IMR-90 (cell line): ENCODE measurements around the gene TNFRSF14. TPM values are rescaled to one million over a fixed set of nuclear protein-coding genes. Genes with fewer than 3 reads are reported as not detected.

Experiments
- ATAC-seq: fragments of 200-7000 bp; cut with Tn5 transposase; 2 replicates; pipeline ENCODE4 v1.9.1; 2020; ENCODE audit warnings: low read depth, mild to moderate bottlenecking, moderate library complexity
- BruUV-seq: library from RNA; stranded (reverse); fragments of 400-500 nt; replicated peaks from 2 replicates; lab custom pipeline; 2021; lab: Mats Ljungman, UMichigan
- CTCF ChIA-PET: fragments of 300-600 bp; formaldehyde crosslinking; extraction: SDS; loops from one replicate; lab custom pipeline; 2021; ENCODE audit warnings: antibody characterized with exemption; lab: Yijun Ruan, JAX
- POLR2A ChIA-PET: fragments of 300-600 bp; sonication (Branson Sonifier 250); formaldehyde crosslinking; loops from one replicate; lab custom pipeline; 2022; ENCODE audit warnings: antibody characterized with exemption; ENCODE audit not compliant: unreplicated experiment; lab: Charles Lee
- DNase-seq: peaks from one replicate; pipeline ENCODE4 v3.0.0; 2013
- H2AFZ ChIP-seq: replicated peaks from 2 replicates; pipeline ENCODE3; 2013; ENCODE audit warnings: low read length, mild to moderate bottlenecking; ENCODE audit not compliant: poor library complexity
- H2AK5ac ChIP-seq: 2 replicates; pipeline ENCODE4 v1.6.1; 2013; ENCODE audit warnings: low read depth, low read length, inconsistent platforms
- H2AK9ac ChIP-seq: replicated peaks from 2 replicates; pipeline ENCODE3; 2013; ENCODE audit warnings: mild to moderate bottlenecking, low read depth, low read length, moderate library complexity; ENCODE audit not compliant: poor library complexity
- H2BK120ac ChIP-seq: 2 replicates; pipeline ENCODE4 v1.6.1; 2013; ENCODE audit warnings: low read depth, low read length, inconsistent platforms
- H2BK15ac ChIP-seq: 3 replicates; pipeline ENCODE4 v1.6.1; 2013; ENCODE audit warnings: low read depth, low read length, inconsistent platforms
- H2BK20ac ChIP-seq: 2 replicates; pipeline ENCODE4 v1.6.1; 2013; ENCODE audit warnings: low read depth, mild to moderate bottlenecking, inconsistent platforms, low read length, moderate library complexity
- H2BK5ac ChIP-seq: 2 replicates; pipeline ENCODE4 v1.6.1; 2013; ENCODE audit warnings: mild to moderate bottlenecking, low read depth, low read length, inconsistent platforms; ENCODE audit not compliant: poor library complexity, severe bottlenecking
- H3K14ac ChIP-seq: replicated peaks from 2 replicates; pipeline ENCODE4 v1.6.1; 2013; ENCODE audit warnings: low read depth, low read length, inconsistent platforms
- H3K18ac ChIP-seq: 2 replicates; pipeline ENCODE4 v1.6.1; 2013; ENCODE audit warnings: low read depth, low read length, control low read depth
- H3K23ac ChIP-seq: 2 replicates; pipeline ENCODE4 v1.6.1; 2013; ENCODE audit warnings: low read depth, low read length, inconsistent platforms
- H3K27ac ChIP-seq: 2 replicates; pipeline ENCODE4 v1.5.1; 2013; ENCODE audit warnings: mild to moderate bottlenecking, control low read depth, low read length; ENCODE audit not compliant: insufficient read depth
- H3K27me3 ChIP-seq: 2 replicates; pipeline ENCODE4 v1.6.1; 2013; ENCODE audit warnings: low read length; ENCODE audit not compliant: control insufficient read depth, insufficient read depth
- H3K36me3 ChIP-seq: 2 replicates; pipeline ENCODE4 v1.6.1; 2013; ENCODE audit warnings: low read length, mixed read lengths; ENCODE audit not compliant: control insufficient read depth, insufficient read depth
- H3K4ac ChIP-seq: 2 replicates; pipeline ENCODE4 v1.6.1; 2013; ENCODE audit warnings: low read depth, low read length, inconsistent platforms
- H3K4me1 ChIP-seq: 2 replicates; pipeline ENCODE4 v1.6.1; 2013; ENCODE audit warnings: low read length, mixed read lengths; ENCODE audit not compliant: control insufficient read depth, insufficient read depth
- H3K4me2 ChIP-seq: 2 replicates; pipeline ENCODE4 v1.6.1; 2013; ENCODE audit warnings: low read depth, mild to moderate bottlenecking, control low read depth, low read length, moderate library complexity
- H3K4me3 ChIP-seq: 2 replicates; pipeline ENCODE4 v1.5.1; 2013; ENCODE audit warnings: low read depth, mild to moderate bottlenecking, control low read depth, low read length, moderate library complexity; ENCODE audit not compliant: insufficient read depth
- H3K56ac ChIP-seq: 2 replicates; pipeline ENCODE4 v1.6.1; 2013; ENCODE audit warnings: low read length, inconsistent platforms; ENCODE audit not compliant: insufficient read depth; ENCODE audit errors: extremely low read depth
- H3K79me1 ChIP-seq, 2 experiments: 2 replicates each; pipeline ENCODE4 v1.6.1; 2013; ENCODE audit warnings: low read length in 2 of 2, inconsistent platforms in 1 of 2, low read depth in 1 of 2
- H3K9ac ChIP-seq: 2 replicates; pipeline ENCODE4 v1.6.1; 2013; ENCODE audit warnings: low read depth, low read length, control low read depth
- H3K9me1 ChIP-seq: 2 replicates; pipeline ENCODE4 v1.6.1; 2013; ENCODE audit warnings: low read length, inconsistent platforms; ENCODE audit not compliant: insufficient read depth
- H3K9me3 ChIP-seq: 2 replicates; pipeline ENCODE4 v1.6.1; 2013; ENCODE audit warnings: low read length; ENCODE audit not compliant: control insufficient read depth, insufficient read depth
- H4K20me1 ChIP-seq: 2 replicates; pipeline ENCODE4 v1.6.1; 2013; ENCODE audit warnings: low read length, inconsistent platforms; ENCODE audit not compliant: insufficient read depth
- H4K5ac ChIP-seq: 2 replicates; pipeline ENCODE4 v1.6.1; 2013; ENCODE audit warnings: mild to moderate bottlenecking, low read depth, low read length, control low read depth
- H4K8ac ChIP-seq, 2 experiments: 2 replicates each; pipeline ENCODE4 v1.6.1; 2013; ENCODE audit warnings: low read depth in 2 of 2, low read length in 2 of 2, control low read depth in 1 of 2, inconsistent platforms in 1 of 2
- H4K91ac ChIP-seq: 2 replicates; pipeline ENCODE4 v1.6.1; 2013; ENCODE audit warnings: low read depth, low read length, inconsistent platforms; ENCODE audit not compliant: insufficient read depth
- BHLHE40 ChIP-seq: fragments of 150-350 bp; IDR thresholded peaks from 2 replicates; pipeline ENCODE4 v1.6.1; 2016; ENCODE audit warnings: mild to moderate bottlenecking, low read depth, low read length
- CTCF ChIP-seq: conservative IDR thresholded peaks from 2 replicates; pipeline ENCODE4 v1.5.1; 2012; ENCODE audit warnings: mild to moderate bottlenecking, low read depth, low read length, improper control_type of control experiment
- ELK1 ChIP-seq: fragments of 150-350 bp; IDR thresholded peaks from 2 replicates; pipeline ENCODE4 v1.6.1; 2016; ENCODE audit warnings: low read depth, mild to moderate bottlenecking, low read length, moderate library complexity, borderline replicate concordance
- MAFK ChIP-seq: IDR thresholded peaks from 2 replicates; pipeline ENCODE4 v1.6.1; 2012; ENCODE audit warnings: low read depth, low read length, improper control_type of control experiment
- MXI1 ChIP-seq: IDR thresholded peaks from 2 replicates; pipeline ENCODE4 v1.6.1; 2012; ENCODE audit warnings: low read depth, mild to moderate bottlenecking, low read length, moderate library complexity, borderline replicate concordance
- NFE2L2 ChIP-seq: fragments of 150-350 bp; IDR thresholded peaks from 2 replicates; pipeline ENCODE4 v1.6.1; 2016; ENCODE audit warnings: low read depth, mild to moderate bottlenecking, low read length
- RAD21 ChIP-seq: IDR thresholded peaks from 2 replicates; pipeline ENCODE4 v1.6.1; 2012; ENCODE audit warnings: low read length, improper control_type of control experiment
- SMC3 ChIP-seq: fragments of 150-350 bp; IDR thresholded peaks from 2 replicates; pipeline ENCODE4 v1.6.1; 2016; ENCODE audit warnings: low read depth, mild to moderate bottlenecking, antibody characterized with exemption, low read length, moderate library complexity
- WGBS, 2 experiments: methylation state at CpG; one replicate each; pipeline versions ENCODE4 v1.1.5 to v1.1.7; 2013; ENCODE audit warnings: missing lambda C conversion rate in 2 of 2; ENCODE audit not compliant: insufficient read length in 1 of 2; ENCODE audit errors: extremely low coverage in 2 of 2; 5-methylcytosine and 5-hydroxymethylcytosine counted together
- dilution Hi-C: fragments of 300-500 bp; cut with HindIII; formaldehyde crosslinking; loops from one replicate; pipeline ENCODE4 v1.14.3; 2018; ENCODE audit warnings: low sequenced_read_pairs; ENCODE audit not compliant: unreplicated experiment
- in situ Hi-C: fragments of 300-500 bp; cut with MboI; formaldehyde crosslinking; loops from 3 replicates; pipeline ENCODE4 v1.14.3; 2019; ENCODE audit warnings: low sequenced_read_pairs, inconsistent platforms, mixed read lengths
- intact Hi-C: fragments of 100-400 bp; cut with micrococcal nuclease; formaldehyde crosslinking; loops from 2 replicates; pipeline ENCODE4 v1.10.0; 2022
- polyA plus RNA-seq, 3 experiments: library from polyadenylated mRNA; depleted of rRNA; stranded (reverse); fragments of >200 nt; gene quantifications; 2 replicates each; pipeline ENCODE4 v1.2.3, GENCODE V29; 2012; ENCODE audit warnings: low replicate concordance in 1 of 3
- total RNA-seq: library from RNA; depleted of rRNA; stranded (reverse); fragments of >200 nt; gene quantifications from 2 replicates; pipeline ENCODE4 v1.2.3, GENCODE V29; 2012

The TNFRSF14 gene
- total and polyA plus RNA-seq, 2 of the 4 experiments (the other 2 are of a cell fraction), result 1.3 to 4.2 TPM

- no peak overlapping the region for H3K4me3 ChIP-seq
- no peak overlapping the region for H4K8ac ChIP-seq
- H2AK9ac ChIP-seq, result no peak overlapping the region
- in situ Hi-C loops, result no loop called here
- dilution Hi-C loops, result no loop called here
- H2BK15ac ChIP-seq, result no peak overlapping the region
- no peak overlapping the region for H3K56ac ChIP-seq
- no peaks in the 10 kb centered on the region for H4K20me1 ChIP-seq
- ATAC-seq (no peak), DNase-seq (no peak)
- H3K9ac ChIP-seq, result no peak overlapping the region
- TF ChIP-seq MXI1 (no peak), MAFK (no peak), CTCF (no peak), NFE2L2 (no peak), RAD21 (no peak), ELK1 (no peak), SMC3 (no peak), BHLHE40 (no peak)
- H3K9me1 ChIP-seq, result no peaks in the 10 kb centered on the region
- no peaks in the 10 kb centered on the region for H3K4me1 ChIP-seq
- intact Hi-C loops, result no loop called here
- no peaks in the 10 kb centered on the region for H3K79me1 ChIP-seq
- H3K36me3 ChIP-seq, result no peaks in the 10 kb centered on the region
- no peak overlapping the region for H3K23ac ChIP-seq
- no TSS peak for BruUV-seq
- no peak overlapping the region for H4K91ac ChIP-seq
- H3K27me3 ChIP-seq, result no peaks in the 10 kb centered on the region; the same call in 1 of the 2 replicates
- no peak overlapping the region for H4K5ac ChIP-seq
- H2AK5ac ChIP-seq, result no peak overlapping the region
- no peak overlapping the region for H3K14ac ChIP-seq
- H2BK5ac ChIP-seq, result no peak overlapping the region
- POLR2A ChIA-PET, result no interaction called here
- H2BK120ac ChIP-seq, result no peak overlapping the region
- H2AFZ ChIP-seq, result no peak overlapping the region
- no peak overlapping the region for H3K18ac ChIP-seq
- CTCF ChIA-PET, result no interaction called here
- no peak overlapping the region for H2BK20ac ChIP-seq
- H3K4ac ChIP-seq, result no peak overlapping the region
- WGBS, 2 experiments, result 30% methylated on average over 8 of the region's 21 CpGs; no CpG with 5 or more reads in 1 of the 2 experiments
- no peak overlapping the region for H3K4me2 ChIP-seq
- no peak overlapping the region for H3K27ac ChIP-seq
- 0 out of 2 replicates have a peak, but pooled peaks cover 1% of the 10 kb centered on the region for H3K9me3 ChIP-seq
These were observed 54.1 kb downstream of the TNFRSF14 start for GRCh38 chr1:2610036-2610959.
